K562 (cell line): ENCODE measurements around the gene STK33. TPM values are rescaled to one million over a fixed set of nuclear protein-coding genes. Genes with fewer than 3 reads are reported as not detected.

Experiments
- ATAC-seq: fragments of 200-7000 bp; cut with Tn5 transposase; 3 replicates; pipeline ENCODE4 v1.9.1; 2020; ENCODE audit warnings: moderate library complexity
- BruUV-seq: library from RNA; stranded (reverse); fragments of 400-500 nt; replicated peaks from 2 replicates; lab custom pipeline; 2021; lab: Mats Ljungman, UMichigan
- CTCF ChIA-PET: fragments of 300-600 bp; formaldehyde crosslinking; extraction: SDS; loops from one replicate; lab custom pipeline; 2021; ENCODE audit warnings: low intra/inter-chr PET ratio; lab: Yijun Ruan, JAX
- POLR2A ChIA-PET: fragments of 300-600, 350-650 bp; sonication (Branson Sonifier 250); formaldehyde crosslinking; extraction: SDS; loops from one replicate; lab custom pipeline; 2021; ENCODE audit warnings: antibody characterized with exemption, inconsistent platforms; lab: Yijun Ruan, JAX
- DNase-seq, 4 experiments: peaks; one replicate each; pipeline versions ENCODE4 v3.0.0 to v3.0.0-alpha.2; 2011 to 2018; ENCODE audit warnings: low spot score in 3 of 4, mixed read lengths in 3 of 4; ENCODE audit errors: extremely low read depth in 1 of 4
- FAIRE-seq: peaks from 2 replicates; lab custom pipeline; 2011; peaks lifted over from hg19 to GRCh38; lab: Jason Lieb, UNC
- H2AFZ ChIP-seq: 2 replicates; pipeline ENCODE4 v1.6.0; 2011; ENCODE audit warnings: low read depth, low read length, control low read depth, inconsistent platforms
- H3K27ac ChIP-seq: fragments of 200-600 bp; 3 replicates; pipeline ENCODE4 v1.8.0; 2011; ENCODE audit warnings: low read depth, mild to moderate bottlenecking, control low read depth, inconsistent platforms, low read length, moderate library complexity, mixed read lengths; ENCODE audit errors: extremely low read depth
- H3K27me3 ChIP-seq, 2 experiments: fragments of 300-600 bp in 1 of 2; 2 replicates in 1 of 2; 3 replicates in 1 of 2; pipeline versions ENCODE4 v1.6.0 to v1.8.0; 2011; ENCODE audit warnings: inconsistent platforms in 2 of 2, low read length in 2 of 2, mild to moderate bottlenecking in 1 of 2, mixed read lengths in 1 of 2, moderate library complexity in 1 of 2; ENCODE audit not compliant: control insufficient read depth in 2 of 2, insufficient read depth in 2 of 2
- H3K36me3 ChIP-seq: fragments of 300-600 bp; 3 replicates; pipeline ENCODE4 v1.8.0; 2011; ENCODE audit warnings: mild to moderate bottlenecking, low read length, inconsistent platforms; ENCODE audit not compliant: control insufficient read depth, insufficient read depth
- H3K4me1 ChIP-seq, 2 experiments: fragments of 200-600 bp in 1 of 2; replicated peaks in 1 of 2; 2 replicates in 1 of 2; 3 replicates in 1 of 2; pipeline versions ENCODE4 v1.5.1 to v1.8.0; 2011; ENCODE audit warnings: inconsistent platforms in 2 of 2, low read length in 2 of 2, mild to moderate bottlenecking in 1 of 2, mixed read lengths in 1 of 2, moderate library complexity in 1 of 2; ENCODE audit not compliant: control insufficient read depth in 2 of 2, insufficient read depth in 2 of 2
- H3K4me2 ChIP-seq: 2 replicates; pipeline ENCODE4 v1.6.1; 2011; ENCODE audit warnings: low read length, control low read depth, inconsistent platforms, mixed read lengths; ENCODE audit not compliant: insufficient read depth
- H3K4me3 ChIP-seq: fragments of 200-600 bp; sonication (generic), shearing (Covaris generic); 2 replicates; pipeline ENCODE4 v1.5.1; 2016; ENCODE audit warnings: control low read depth, inconsistent platforms
- H3K79me2 ChIP-seq: fragments of 200-600 bp; 3 replicates; pipeline ENCODE4 v1.8.0; 2011; ENCODE audit warnings: low read length, inconsistent platforms; ENCODE audit not compliant: control insufficient read depth, insufficient read depth
- H3K9ac ChIP-seq, 2 experiments: 2 replicates each; pipeline versions ENCODE4 v1.6.0 to v1.6.1; 2011; ENCODE audit warnings: low read depth in 2 of 2, low read length in 2 of 2, control low read depth in 1 of 2, inconsistent platforms in 1 of 2, mild to moderate bottlenecking in 1 of 2, mixed read lengths in 1 of 2; ENCODE audit not compliant: insufficient read depth in 1 of 2
- H3K9me1 ChIP-seq: one replicate; pipeline ENCODE4 v1.6.0; 2011; ENCODE audit warnings: inconsistent platforms, mild to moderate bottlenecking, low read length, moderate library complexity; ENCODE audit not compliant: control insufficient read depth, insufficient read depth
- H3K9me3 ChIP-seq: replicated peaks from 2 replicates; pipeline ENCODE4 v1.5.1; 2011; ENCODE audit warnings: low read depth, low read length, inconsistent platforms; ENCODE audit not compliant: control insufficient read depth, insufficient read depth
- H4K20me1 ChIP-seq: replicated peaks from 2 replicates; pipeline ENCODE4 v1.6.1; 2011; ENCODE audit warnings: low read length, inconsistent platforms, mixed read lengths; ENCODE audit not compliant: control insufficient read depth, insufficient read depth
- ATF1 ChIP-seq, 2 experiments: fragments of 450-650 bp in 1 of 2; IDR thresholded peaks; 2 replicates each; pipeline ENCODE4 v1.6.1; 2016; ENCODE audit warnings: missing compliant biosample characterization in 1 of 2, missing genetic modification characterization in 1 of 2
- CCNT2 ChIP-seq: IDR thresholded peaks from 2 replicates; pipeline ENCODE4 v1.6.1; 2011; ENCODE audit warnings: borderline replicate concordance, low read depth, mild to moderate bottlenecking, moderate library complexity, mixed read lengths, low read length; ENCODE audit not compliant: insufficient read length; ENCODE audit errors: extremely low read depth
- NR2F6 ChIP-seq: fragments of 450-650 bp; formaldehyde crosslinking; IDR thresholded peaks from 2 replicates; pipeline ENCODE4 v1.4.0; 2020; ENCODE audit warnings: mild to moderate bottlenecking
- TARDBP ChIP-seq: fragments of 450-650 bp; IDR thresholded peaks from 2 replicates; pipeline ENCODE4 v1.6.1; 2016
- ZNF717 ChIP-seq: fragments of 250-450 bp; sonication (Bioruptor Pico); IDR thresholded peaks from 2 replicates; pipeline ENCODE4 v1.5.0; 2021
- WGBS: fragments of 100-300 bp; shearing (Covaris generic); methylation state at CpG from one replicate; pipeline ENCODE4 v1.1.6; 2016; ENCODE audit warnings: low coverage, mixed read lengths; ENCODE audit not compliant: insufficient coverage; ENCODE audit errors: missing lambda C conversion rate; 5-methylcytosine and 5-hydroxymethylcytosine counted together
- in situ Hi-C: fragments of 300-500 bp; cut with MboI; formaldehyde crosslinking; loops from 4 replicates; pipeline ENCODE4 v1.15.0; 2018; ENCODE audit warnings: inconsistent platforms, mixed read lengths
- intact Hi-C: fragments of 100-400 bp; cut with micrococcal nuclease; formaldehyde crosslinking; loops from 2 replicates; pipeline ENCODE4 v1.14.2; 2022
- polyA plus RNA-seq, 8 experiments: library from polyadenylated mRNA; depleted of rRNA in 4 of 8; stranded (reverse) in 5 of 8; unstranded in 3 of 8; fragments of >200 nt; fragmentation: Nextera tagmentation in 2 of 8; fragmentation: Illumina TruSeq in 1 of 8; extraction: Ambion mirVana in 2 of 8; extraction: Trizol in 1 of 8; gene quantifications; 2 replicates each; pipeline versions ENCODE4 v1.2.1 to v1.2.3, GENCODE V29; 2011 to 2014; ENCODE audit warnings: inconsistent platforms in 1 of 8, missing spikeins in 1 of 8
- total RNA-seq, 7 experiments: library from RNA; depleted of rRNA in 6 of 7; stranded (reverse); fragments of >200 nt in 6 of 7; fragmentation: Illumina TruSeq in 2 of 7; extraction: Trizol in 2 of 7; gene quantifications; 2 replicates each; pipeline versions ENCODE4 v1.2.1 to v1.2.3, GENCODE V29; 2011 to 2021; ENCODE audit warnings: low replicate concordance in 1 of 7
- TF ChIP-seq, protein P1 (sequence below): fragments of 250-450 bp; sonication (Bioruptor Pico); IDR thresholded peaks from 2 replicates; pipeline ENCODE4 v1.4.0; 2020; ENCODE audit warnings: mild to moderate bottlenecking
- TF ChIP-seq, protein P2 (sequence below): fragments of 450-650 bp; IDR thresholded peaks from 2 replicates; pipeline ENCODE4 v1.6.1; 2017; ENCODE audit warnings: antibody characterized with exemption
- TF ChIP-seq, protein P3 (sequence below), 2 experiments: fragments of 450-650 bp; IDR thresholded peaks; 2 replicates each; pipeline ENCODE4 v1.6.1; 2018; ENCODE audit warnings: mild to moderate bottlenecking in 2 of 2, low read depth in 1 of 2; ENCODE audit not compliant: partially characterized antibody in 2 of 2
- TF ChIP-seq, protein P4 (sequence below): sonication (generic); formaldehyde crosslinking; IDR thresholded peaks from 2 replicates; pipeline ENCODE4 v1.8.1; 2023; ENCODE audit warnings: mild to moderate bottlenecking, missing genetic modification reagents

The STK33 gene
- total and polyA plus RNA-seq, 9 of the 15 experiments (the other 6 are each of a cell fraction or from before 2014, with no cell fraction given): not detected

DNA sequence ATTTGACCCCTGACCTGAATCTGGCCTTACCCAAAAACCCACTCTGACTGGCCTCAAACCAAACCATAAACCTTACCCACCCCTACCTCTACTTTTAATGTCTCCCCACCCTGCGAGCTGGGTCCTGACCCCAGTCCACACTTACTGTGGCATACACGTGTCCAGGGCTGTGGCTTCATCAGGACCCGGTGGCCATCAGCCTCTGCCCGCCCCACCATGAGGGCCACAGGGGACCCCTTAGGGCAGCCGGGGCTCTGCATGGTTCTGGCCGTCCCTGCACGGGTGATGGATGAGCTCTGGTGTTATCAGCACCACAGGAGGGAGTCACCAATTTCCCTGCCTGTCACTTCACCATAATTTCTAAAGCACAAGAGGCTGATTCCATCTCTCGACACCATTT is 242.8 kb downstream of the STK33 start:
- no peaks in the 10 kb centered on the region for H3K9me1 ChIP-seq
- no peak overlapping the region for H3K27ac ChIP-seq
- ChIA-PET CTCF (no interaction called here), POLR2A (no interaction called here)
- H3K9me3 ChIP-seq: no peaks in the 10 kb centered on the region
- no peak overlapping the region for H3K9ac ChIP-seq
- in situ Hi-C loops: no loop called here
- H2AFZ ChIP-seq: no peak overlapping the region
- DNase-seq (no peak), ATAC-seq (no peak), FAIRE-seq (no peak)
- H4K20me1 ChIP-seq: no peaks in the 10 kb centered on the region; the same call in 1 of the 2 replicates
- H3K4me1 ChIP-seq: no peaks in the 10 kb centered on the region
- intact Hi-C loops: no loop called here
- TF ChIP-seq, protein P1, sequence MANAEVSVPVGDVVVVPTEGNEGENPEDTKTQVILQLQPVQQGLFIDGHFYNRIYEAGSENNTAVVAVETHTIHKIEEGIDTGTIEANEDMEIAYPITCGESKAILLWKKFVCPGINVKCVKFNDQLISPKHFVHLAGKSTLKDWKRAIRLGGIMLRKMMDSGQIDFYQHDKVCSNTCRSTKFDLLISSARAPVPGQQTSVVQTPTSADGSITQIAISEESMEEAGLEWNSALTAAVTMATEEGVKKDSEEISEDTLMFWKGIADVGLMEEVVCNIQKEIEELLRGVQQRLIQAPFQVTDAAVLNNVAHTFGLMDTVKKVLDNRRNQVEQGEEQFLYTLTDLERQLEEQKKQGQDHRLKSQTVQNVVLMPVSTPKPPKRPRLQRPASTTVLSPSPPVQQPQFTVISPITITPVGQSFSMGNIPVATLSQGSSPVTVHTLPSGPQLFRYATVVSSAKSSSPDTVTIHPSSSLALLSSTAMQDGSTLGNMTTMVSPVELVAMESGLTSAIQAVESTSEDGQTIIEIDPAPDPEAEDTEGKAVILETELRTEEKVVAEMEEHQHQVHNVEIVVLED (CRISPR knock-in tag): no peak
- TF ChIP-seq TARDBP: no peak
- TF ChIP-seq, protein P2, sequence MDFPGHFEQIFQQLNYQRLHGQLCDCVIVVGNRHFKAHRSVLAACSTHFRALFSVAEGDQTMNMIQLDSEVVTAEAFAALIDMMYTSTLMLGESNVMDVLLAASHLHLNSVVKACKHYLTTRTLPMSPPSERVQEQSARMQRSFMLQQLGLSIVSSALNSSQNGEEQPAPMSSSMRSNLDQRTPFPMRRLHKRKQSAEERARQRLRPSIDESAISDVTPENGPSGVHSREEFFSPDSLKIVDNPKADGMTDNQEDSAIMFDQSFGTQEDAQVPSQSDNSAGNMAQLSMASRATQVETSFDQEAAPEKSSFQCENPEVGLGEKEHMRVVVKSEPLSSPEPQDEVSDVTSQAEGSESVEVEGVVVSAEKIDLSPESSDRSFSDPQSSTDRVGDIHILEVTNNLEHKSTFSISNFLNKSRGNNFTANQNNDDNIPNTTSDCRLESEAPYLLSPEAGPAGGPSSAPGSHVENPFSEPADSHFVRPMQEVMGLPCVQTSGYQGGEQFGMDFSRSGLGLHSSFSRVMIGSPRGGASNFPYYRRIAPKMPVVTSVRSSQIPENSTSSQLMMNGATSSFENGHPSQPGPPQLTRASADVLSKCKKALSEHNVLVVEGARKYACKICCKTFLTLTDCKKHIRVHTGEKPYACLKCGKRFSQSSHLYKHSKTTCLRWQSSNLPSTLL: no peak
- TF ChIP-seq NR2F6: no peak
- TF ChIP-seq CCNT2: no peak
- TF ChIP-seq, protein P3, sequence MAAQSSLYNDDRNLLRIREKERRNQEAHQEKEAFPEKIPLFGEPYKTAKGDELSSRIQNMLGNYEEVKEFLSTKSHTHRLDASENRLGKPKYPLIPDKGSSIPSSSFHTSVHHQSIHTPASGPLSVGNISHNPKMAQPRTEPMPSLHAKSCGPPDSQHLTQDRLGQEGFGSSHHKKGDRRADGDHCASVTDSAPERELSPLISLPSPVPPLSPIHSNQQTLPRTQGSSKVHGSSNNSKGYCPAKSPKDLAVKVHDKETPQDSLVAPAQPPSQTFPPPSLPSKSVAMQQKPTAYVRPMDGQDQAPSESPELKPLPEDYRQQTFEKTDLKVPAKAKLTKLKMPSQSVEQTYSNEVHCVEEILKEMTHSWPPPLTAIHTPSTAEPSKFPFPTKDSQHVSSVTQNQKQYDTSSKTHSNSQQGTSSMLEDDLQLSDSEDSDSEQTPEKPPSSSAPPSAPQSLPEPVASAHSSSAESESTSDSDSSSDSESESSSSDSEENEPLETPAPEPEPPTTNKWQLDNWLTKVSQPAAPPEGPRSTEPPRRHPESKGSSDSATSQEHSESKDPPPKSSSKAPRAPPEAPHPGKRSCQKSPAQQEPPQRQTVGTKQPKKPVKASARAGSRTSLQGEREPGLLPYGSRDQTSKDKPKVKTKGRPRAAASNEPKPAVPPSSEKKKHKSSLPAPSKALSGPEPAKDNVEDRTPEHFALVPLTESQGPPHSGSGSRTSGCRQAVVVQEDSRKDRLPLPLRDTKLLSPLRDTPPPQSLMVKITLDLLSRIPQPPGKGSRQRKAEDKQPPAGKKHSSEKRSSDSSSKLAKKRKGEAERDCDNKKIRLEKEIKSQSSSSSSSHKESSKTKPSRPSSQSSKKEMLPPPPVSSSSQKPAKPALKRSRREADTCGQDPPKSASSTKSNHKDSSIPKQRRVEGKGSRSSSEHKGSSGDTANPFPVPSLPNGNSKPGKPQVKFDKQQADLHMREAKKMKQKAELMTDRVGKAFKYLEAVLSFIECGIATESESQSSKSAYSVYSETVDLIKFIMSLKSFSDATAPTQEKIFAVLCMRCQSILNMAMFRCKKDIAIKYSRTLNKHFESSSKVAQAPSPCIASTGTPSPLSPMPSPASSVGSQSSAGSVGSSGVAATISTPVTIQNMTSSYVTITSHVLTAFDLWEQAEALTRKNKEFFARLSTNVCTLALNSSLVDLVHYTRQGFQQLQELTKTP (IDR thresholded peaks at IDR 0.05; ENCODE audit: low read depth in 1 of 2, partially characterized antibody in 2 of 2): no peak
- TF ChIP-seq ATF1 (CRISPR knock-in tag; IDR thresholded peaks at IDR 0.05): no peak
- no peak for TF ChIP-seq ATF1 (tag; IDR thresholded peaks at IDR 0.05)
- TF ChIP-seq, protein P4, sequence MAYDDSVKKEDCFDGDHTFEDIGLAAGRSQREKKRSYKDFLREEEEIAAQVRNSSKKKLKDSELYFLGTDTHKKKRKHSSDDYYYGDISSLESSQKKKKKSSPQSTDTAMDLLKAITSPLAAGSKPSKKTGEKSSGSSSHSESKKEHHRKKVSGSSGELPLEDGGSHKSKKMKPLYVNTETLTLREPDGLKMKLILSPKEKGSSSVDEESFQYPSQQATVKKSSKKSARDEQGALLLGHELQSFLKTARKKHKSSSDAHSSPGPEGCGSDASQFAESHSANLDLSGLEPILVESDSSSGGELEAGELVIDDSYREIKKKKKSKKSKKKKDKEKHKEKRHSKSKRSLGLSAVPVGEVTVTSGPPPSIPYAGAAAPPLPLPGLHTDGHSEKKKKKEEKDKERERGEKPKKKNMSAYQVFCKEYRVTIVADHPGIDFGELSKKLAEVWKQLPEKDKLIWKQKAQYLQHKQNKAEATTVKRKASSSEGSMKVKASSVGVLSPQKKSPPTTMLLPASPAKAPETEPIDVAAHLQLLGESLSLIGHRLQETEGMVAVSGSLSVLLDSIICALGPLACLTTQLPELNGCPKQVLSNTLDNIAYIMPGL: no peak
- no peak for TF ChIP-seq ZNF717 (CRISPR knock-in tag)
- H3K36me3 ChIP-seq: no peaks in the 10 kb centered on the region
- no peak overlapping the region for H3K4me2 ChIP-seq
- no TSS peak for BruUV-seq
- H3K4me3 ChIP-seq: no peak overlapping the region
- no peaks in the 10 kb centered on the region for H3K79me2 ChIP-seq
- WGBS: 0% methylated on average over 8 of the region's 8 CpGs
- H3K27me3 ChIP-seq: peaks cover 19 to 51% of the 10 kb centered on the region in 2 experiments
